ENCODE data around the gene RSRC1.
A peak's percentile ranks its signal among the peaks of the same experiment; 100 is the strongest.

The RSRC1 gene

GRCh38 chr3:158352551-158352950 is 242.7 kb downstream of the RSRC1 start:
- no peaks in the 10 kb centered on the region for H4K20me1 ChIP-seq (ENCODE audit: low read depth, low read length)
- TF ChIP-seq EZH2phosphoT487 (conservative IDR thresholded peaks at IDR 0.05; ENCODE audit: low read length) (no peak), CTCF (IDR thresholded peaks at IDR 0.05; ENCODE audit: insufficient read depth, low read length, poor library complexity, severe bottlenecking) (no peak)
- H3K4me2 ChIP-seq (ENCODE audit: low read depth, low read length, poor library complexity, severe bottlenecking), result peak overlapping the region; percentile 99
- no peak overlapping the region for H2AFZ ChIP-seq (ENCODE audit: low read depth, low read length, severe bottlenecking)
- peaks cover 46% of the 10 kb centered on the region for H3F3A ChIP-seq (ENCODE audit: insufficient read depth)
- peaks cover 9% of the 10 kb centered on the region; the same call in 1 of the 2 replicates for H3K36me3 ChIP-seq (ENCODE audit: low read length)
- H3K79me2 ChIP-seq (ENCODE audit: insufficient read depth, low read length), result peaks cover 37% of the 10 kb centered on the region
- H3K9me3 ChIP-seq (ENCODE audit: insufficient read depth, low read length), result no peaks in the 10 kb centered on the region
- no peaks in the 10 kb centered on the region for H3K9me2 ChIP-seq (replicated peaks; ENCODE audit: insufficient read depth, low read length)
- no peaks in the 10 kb centered on the region for H3K27me3 ChIP-seq (ENCODE audit: low read length)
- H3K9ac ChIP-seq (ENCODE audit: low read length), result peak overlapping the region; percentile 48
- peak overlapping the region; percentile 35 for H3K4me3 ChIP-seq (ENCODE audit: insufficient read depth, low read length, poor library complexity, severe bottlenecking)
- peak overlapping the region; percentile 95 for H3K27ac ChIP-seq (ENCODE audit: low read depth, low read length)

DNA sequence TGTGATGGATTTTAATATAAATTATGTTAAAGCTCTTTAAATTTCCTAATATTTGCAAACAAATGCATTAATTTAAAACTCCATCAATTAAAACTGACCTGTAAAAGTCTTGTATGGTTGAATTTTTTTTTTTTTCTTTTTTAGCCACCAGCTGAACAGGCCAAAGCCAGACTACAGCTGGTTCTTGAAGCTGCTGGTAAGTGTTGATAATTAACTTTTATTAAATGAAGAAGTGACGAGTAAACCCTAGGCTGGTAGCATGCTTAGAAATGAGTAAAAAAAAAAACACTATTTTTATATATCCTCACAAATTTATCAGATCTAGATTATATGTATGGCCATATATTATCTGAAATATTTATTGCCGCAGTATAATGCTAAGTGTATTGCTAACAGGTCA is 244.8 kb downstream of the RSRC1 start:
- Histone ChIP-seq H3K4me3 (ENCODE audit: insufficient read depth, low read length, poor library complexity, severe bottlenecking) (peak overlapping the region; percentile 32), H3F3A (ENCODE audit: insufficient read depth) (peaks cover 41% of the 10 kb centered on the region), H3K4me2 (ENCODE audit: low read depth, low read length, poor library complexity, severe bottlenecking) (peak overlapping the region; percentile 99), H3K9ac (ENCODE audit: low read length) (peak overlapping the region; percentile 29), H3K79me2 (ENCODE audit: insufficient read depth, low read length) (peaks cover 54% of the 10 kb centered on the region), H2AFZ (ENCODE audit: low read depth, low read length, severe bottlenecking) (no peak overlapping the region), H4K20me1 (ENCODE audit: low read depth, low read length) (no peaks in the 10 kb centered on the region), H3K9me3 (ENCODE audit: insufficient read depth, low read length) (peaks cover 12% of the 10 kb centered on the region; the same call in 1 of the 2 replicates), H3K27me3 (ENCODE audit: low read length) (no peaks in the 10 kb centered on the region), H3K36me3 (ENCODE audit: low read length) (peaks cover 31% of the 10 kb centered on the region), H3K27ac (ENCODE audit: low read depth, low read length) (peak overlapping the region; percentile 95), H3K9me2 (replicated peaks; ENCODE audit: insufficient read depth, low read length) (no peaks in the 10 kb centered on the region)
- no peak for TF ChIP-seq EZH2phosphoT487 (conservative IDR thresholded peaks at IDR 0.05; ENCODE audit: low read length)

DNA sequence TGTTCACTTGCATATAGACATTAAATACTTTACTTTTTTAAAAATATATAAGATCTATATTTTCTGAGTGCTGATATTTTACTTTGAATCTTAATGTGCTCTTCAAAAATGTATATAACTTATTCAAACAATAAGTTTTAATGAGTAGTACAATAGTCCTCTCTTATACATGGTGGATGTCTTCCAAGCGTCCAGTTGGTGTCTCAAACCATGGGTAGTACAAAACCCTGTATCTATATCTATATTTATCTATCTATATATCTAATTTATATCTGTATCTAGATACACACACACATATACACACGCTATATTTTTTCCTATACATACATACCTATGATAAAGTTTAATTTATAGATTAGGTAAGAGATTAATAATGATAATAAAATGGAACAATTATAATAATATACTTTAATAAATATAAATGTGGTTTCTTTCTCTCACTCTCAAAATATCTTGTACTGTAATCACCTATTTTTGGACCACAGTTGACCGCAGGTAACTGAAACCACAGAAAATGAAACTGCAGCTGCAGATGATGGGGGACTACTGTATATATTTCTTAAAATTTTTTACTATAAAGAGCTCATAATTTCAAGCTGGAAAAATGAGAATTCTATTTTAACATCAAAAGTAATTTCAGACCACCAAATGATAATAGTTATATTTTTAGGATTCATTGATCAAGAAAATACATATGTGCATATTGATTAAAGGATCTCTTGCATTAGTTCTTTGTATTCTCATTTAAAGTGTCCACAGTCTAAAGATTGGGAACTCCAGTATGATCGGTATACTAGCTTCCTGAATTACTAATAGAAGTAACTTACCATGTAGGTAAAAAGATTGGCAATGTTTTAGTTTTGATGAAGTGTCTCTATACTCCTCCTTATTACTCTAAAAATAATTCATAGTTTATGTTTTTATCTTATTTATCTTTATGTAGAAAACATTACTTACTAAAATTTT is 246.0 kb downstream of the RSRC1 start:
- peak overlapping the region; percentile 40 for H3K9ac ChIP-seq (ENCODE audit: low read length)
- peak overlapping the region; percentile 95 for H3K27ac ChIP-seq (ENCODE audit: low read depth, low read length)
- peak overlapping the region; percentile 41 for H3K4me3 ChIP-seq (ENCODE audit: insufficient read depth, low read length, poor library complexity, severe bottlenecking)
- H3K79me2 ChIP-seq (ENCODE audit: insufficient read depth, low read length), result peaks cover 56% of the 10 kb centered on the region
- TF ChIP-seq CTCF (IDR thresholded peaks at IDR 0.05; ENCODE audit: insufficient read depth, low read length, poor library complexity, severe bottlenecking), result no peak
- no peak for TF ChIP-seq EZH2phosphoT487 (conservative IDR thresholded peaks at IDR 0.05; ENCODE audit: low read length)
- H2AFZ ChIP-seq (ENCODE audit: low read depth, low read length, severe bottlenecking), result no peak overlapping the region
- H3K27me3 ChIP-seq (ENCODE audit: low read length), result no peaks in the 10 kb centered on the region
- H4K20me1 ChIP-seq (ENCODE audit: low read depth, low read length), result no peaks in the 10 kb centered on the region
- no peaks in the 10 kb centered on the region for H3K9me2 ChIP-seq (replicated peaks; ENCODE audit: insufficient read depth, low read length)
- H3K4me2 ChIP-seq (ENCODE audit: low read depth, low read length, poor library complexity, severe bottlenecking), result peak overlapping the region; percentile 99
- peaks cover 23% of the 10 kb centered on the region; the same call in 1 of the 2 replicates for H3K9me3 ChIP-seq (ENCODE audit: insufficient read depth, low read length)
- H3F3A ChIP-seq (ENCODE audit: insufficient read depth), result peaks cover 32% of the 10 kb centered on the region
- peaks cover 40% of the 10 kb centered on the region for H3K36me3 ChIP-seq (ENCODE audit: low read length)

DNA sequence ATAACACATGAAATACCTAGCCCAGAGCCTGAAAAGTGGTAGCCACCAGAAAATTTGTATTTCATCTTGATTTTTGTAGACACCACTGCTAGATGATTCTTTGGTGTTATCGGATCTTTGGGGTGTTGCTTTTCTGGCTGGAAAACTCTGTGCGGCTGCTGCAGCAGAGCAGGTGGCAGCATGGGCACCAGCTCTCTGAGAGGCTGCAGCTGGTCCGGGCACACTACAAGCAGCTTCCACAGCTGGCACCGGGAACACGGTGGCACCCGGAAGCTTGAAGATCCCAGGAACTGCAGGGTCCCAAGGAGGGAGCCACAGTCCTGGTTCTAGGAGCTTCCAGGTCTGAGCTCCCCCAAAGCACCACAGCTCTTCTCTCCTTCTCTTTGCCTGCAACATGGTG is 249.4 kb downstream of the RSRC1 start:
- Histone ChIP-seq H3K9ac (ENCODE audit: low read length) (no peak overlapping the region), H2AFZ (ENCODE audit: low read depth, low read length, severe bottlenecking) (no peak overlapping the region), H3K27me3 (ENCODE audit: low read length) (no peaks in the 10 kb centered on the region), H3K79me2 (ENCODE audit: insufficient read depth, low read length) (peaks cover 35% of the 10 kb centered on the region), H3K9me2 (replicated peaks; ENCODE audit: insufficient read depth, low read length) (no peaks in the 10 kb centered on the region), H3K36me3 (ENCODE audit: low read length) (peaks cover 40% of the 10 kb centered on the region), H3K27ac (ENCODE audit: low read depth, low read length) (no peak overlapping the region), H3K4me3 (ENCODE audit: insufficient read depth, low read length, poor library complexity, severe bottlenecking) (no peak overlapping the region), H3K4me2 (ENCODE audit: low read depth, low read length, poor library complexity, severe bottlenecking) (no peak overlapping the region), H3F3A (ENCODE audit: insufficient read depth) (peaks cover 25% of the 10 kb centered on the region), H4K20me1 (ENCODE audit: low read depth, low read length) (no peaks in the 10 kb centered on the region), H3K9me3 (ENCODE audit: insufficient read depth, low read length) (peaks cover 23% of the 10 kb centered on the region; the same call in 1 of the 2 replicates)
- no peak for TF ChIP-seq CTCF (IDR thresholded peaks at IDR 0.05; ENCODE audit: insufficient read depth, low read length, poor library complexity, severe bottlenecking)
- no peak for TF ChIP-seq EZH2phosphoT487 (conservative IDR thresholded peaks at IDR 0.05; ENCODE audit: low read length)

Data from SU-DHL-6 (cell line).